HL-60 (cell line): ENCODE measurements around the gene ASTN2.

Source experiments
- DNase-seq, 2 experiments: peaks; one replicate each; pipeline ENCODE4 v3.0.0-alpha.2; 2010 to 2020; ENCODE audit warnings: low read depth in 1 of 2, low spot score in 1 of 2
- H3K27ac ChIP-seq: fragments of 250-450 bp; sonication (Bioruptor Pico); replicated peaks from 2 replicates; pipeline ENCODE4 v1.5.1; 2020; ENCODE audit warnings: mild to moderate bottlenecking, moderate library complexity
- H3K27me3 ChIP-seq: fragments of 250-450 bp; sonication (Bioruptor Pico); 2 replicates; pipeline ENCODE4 v1.5.1; 2021; ENCODE audit warnings: mild to moderate bottlenecking, moderate library complexity; ENCODE audit not compliant: insufficient read depth, poor library complexity, severe bottlenecking
- H3K4me3 ChIP-seq: replicated peaks from 2 replicates; pipeline ENCODE4 v1.5.1; 2011; ENCODE audit warnings: mild to moderate bottlenecking, control low read depth, low read length; ENCODE audit not compliant: insufficient read depth
- CTCF ChIP-seq: IDR thresholded peaks from one replicate; pipeline ENCODE4 v1.5.1; 2011; ENCODE audit warnings: low read length, control low read depth, inconsistent platforms; ENCODE audit not compliant: insufficient read depth
- GABPA ChIP-seq: IDR thresholded peaks from 2 replicates; pipeline ENCODE4 v1.6.1; 2012; ENCODE audit warnings: low read depth
- POLR2AphosphoS5 ChIP-seq: IDR thresholded peaks from 2 replicates; pipeline ENCODE4 v1.6.1; 2012; ENCODE audit warnings: low read depth
- SPI1 ChIP-seq: IDR thresholded peaks from 2 replicates; pipeline ENCODE4 v1.6.1; 2012; ENCODE audit warnings: low read depth, mild to moderate bottlenecking, borderline replicate concordance
- TF ChIP-seq, protein P1 (sequence below): IDR thresholded peaks from 2 replicates; pipeline ENCODE4 v1.6.1; 2012; ENCODE audit warnings: low read depth; ENCODE audit not compliant: insufficient replicate concordance

ASTN2 gene

DNA sequence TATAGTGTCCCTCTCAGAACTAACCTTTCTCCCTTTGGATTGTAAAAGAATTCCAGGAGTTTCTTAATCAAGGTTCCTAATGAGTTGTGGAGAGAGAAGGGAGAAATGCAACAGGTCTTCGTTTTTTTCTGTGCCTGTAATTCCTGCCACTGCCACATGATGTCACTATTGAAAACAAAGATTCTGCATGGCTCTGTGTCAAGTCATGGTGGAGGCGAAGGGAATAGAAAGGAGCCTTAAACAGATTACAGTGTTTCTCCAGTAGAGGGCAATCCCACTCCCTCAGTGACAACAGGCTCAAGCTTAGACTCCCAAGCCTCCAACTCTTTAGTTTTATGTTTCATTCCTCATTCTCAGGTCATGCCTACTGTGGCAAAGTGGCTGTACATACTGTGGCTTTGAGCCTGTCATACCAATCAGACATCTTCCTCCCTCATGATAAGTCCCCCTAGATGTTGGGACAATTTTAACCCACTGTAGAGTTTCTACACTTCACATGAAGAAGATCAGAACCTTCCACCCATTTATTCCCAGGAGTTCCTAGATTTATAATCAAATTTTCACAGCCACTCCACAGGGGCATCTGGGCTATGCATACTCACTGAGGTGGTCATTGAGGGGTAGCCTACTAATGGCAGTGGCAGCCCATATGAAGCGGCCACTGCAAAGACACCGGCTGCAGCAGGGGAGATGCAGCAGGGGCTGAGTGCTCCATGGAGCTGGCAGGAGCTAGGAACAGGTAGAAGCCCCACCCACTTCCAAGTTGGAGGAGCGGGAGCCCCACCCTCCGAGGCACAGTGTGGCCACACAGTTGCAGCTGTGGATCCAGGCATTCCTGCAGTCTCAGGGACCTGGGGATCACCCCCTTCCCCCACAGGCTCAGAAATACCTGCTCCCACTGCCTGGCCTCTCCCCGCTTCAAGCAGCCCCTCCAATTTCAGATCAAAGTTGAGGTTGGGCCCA, 825.2 kb downstream of the ASTN2 start:
- H3K27ac ChIP-seq, result no peak overlapping the region
- no peaks in the 10 kb centered on the region for H3K27me3 ChIP-seq
- TF ChIP-seq POLR2AphosphoS5 (no peak), CTCF (peak; percentile 65)
- DNase-seq, result peak; percentile 30 to 58
- no peak overlapping the region for H3K4me3 ChIP-seq

GRCh38 chr9:116587919-116588318, 826.9 kb downstream of the ASTN2 start:
- Histone ChIP-seq H3K4me3 (no peak overlapping the region), H3K27ac (no peak overlapping the region), H3K27me3 (no peaks in the 10 kb centered on the region)
- DNase-seq, result no peak
- TF ChIP-seq POLR2AphosphoS5 (no peak), SPI1 (no peak), GABPA (no peak), CTCF (no peak)
- TF ChIP-seq, protein P1, sequence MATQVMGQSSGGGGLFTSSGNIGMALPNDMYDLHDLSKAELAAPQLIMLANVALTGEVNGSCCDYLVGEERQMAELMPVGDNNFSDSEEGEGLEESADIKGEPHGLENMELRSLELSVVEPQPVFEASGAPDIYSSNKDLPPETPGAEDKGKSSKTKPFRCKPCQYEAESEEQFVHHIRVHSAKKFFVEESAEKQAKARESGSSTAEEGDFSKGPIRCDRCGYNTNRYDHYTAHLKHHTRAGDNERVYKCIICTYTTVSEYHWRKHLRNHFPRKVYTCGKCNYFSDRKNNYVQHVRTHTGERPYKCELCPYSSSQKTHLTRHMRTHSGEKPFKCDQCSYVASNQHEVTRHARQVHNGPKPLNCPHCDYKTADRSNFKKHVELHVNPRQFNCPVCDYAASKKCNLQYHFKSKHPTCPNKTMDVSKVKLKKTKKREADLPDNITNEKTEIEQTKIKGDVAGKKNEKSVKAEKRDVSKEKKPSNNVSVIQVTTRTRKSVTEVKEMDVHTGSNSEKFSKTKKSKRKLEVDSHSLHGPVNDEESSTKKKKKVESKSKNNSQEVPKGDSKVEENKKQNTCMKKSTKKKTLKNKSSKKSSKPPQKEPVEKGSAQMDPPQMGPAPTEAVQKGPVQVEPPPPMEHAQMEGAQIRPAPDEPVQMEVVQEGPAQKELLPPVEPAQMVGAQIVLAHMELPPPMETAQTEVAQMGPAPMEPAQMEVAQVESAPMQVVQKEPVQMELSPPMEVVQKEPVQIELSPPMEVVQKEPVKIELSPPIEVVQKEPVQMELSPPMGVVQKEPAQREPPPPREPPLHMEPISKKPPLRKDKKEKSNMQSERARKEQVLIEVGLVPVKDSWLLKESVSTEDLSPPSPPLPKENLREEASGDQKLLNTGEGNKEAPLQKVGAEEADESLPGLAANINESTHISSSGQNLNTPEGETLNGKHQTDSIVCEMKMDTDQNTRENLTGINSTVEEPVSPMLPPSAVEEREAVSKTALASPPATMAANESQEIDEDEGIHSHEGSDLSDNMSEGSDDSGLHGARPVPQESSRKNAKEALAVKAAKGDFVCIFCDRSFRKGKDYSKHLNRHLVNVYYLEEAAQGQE, result no peak

- TF ChIP-seq CTCF (no peak), POLR2AphosphoS5 (no peak), SPI1 (no peak), GABPA (no peak)
- TF ChIP-seq, protein P1, result no peak
- no peak overlapping the region for H3K4me3 ChIP-seq
These were observed 829.0 kb downstream of the ASTN2 start for GRCh38 chr9:116585896-116586295.

DNA sequence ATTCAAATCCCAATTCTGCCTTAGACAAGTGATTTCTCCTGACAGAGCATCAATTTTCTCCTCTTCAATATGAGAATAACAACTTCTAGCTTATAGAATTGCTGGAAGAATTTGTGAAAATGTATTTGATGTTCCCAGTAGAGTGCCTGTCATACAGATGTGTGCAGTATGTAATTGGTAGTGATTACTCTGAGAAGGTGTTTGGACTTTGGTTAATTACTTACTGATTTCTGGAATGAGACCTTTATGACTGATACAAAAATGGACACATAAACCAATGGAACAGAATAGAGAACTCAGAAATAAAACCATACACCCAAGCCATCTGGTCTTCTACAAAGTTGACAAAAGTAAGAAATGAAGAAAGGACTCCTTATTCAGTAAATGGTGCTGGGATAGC, 829.7 kb downstream of the ASTN2 start:
- no peaks in the 10 kb centered on the region for H3K27me3 ChIP-seq
- no peak overlapping the region for H3K27ac ChIP-seq
- DNase-seq, result no peak
- TF ChIP-seq POLR2AphosphoS5 (no peak), GABPA (no peak), CTCF (no peak)
- TF ChIP-seq, protein P1, result no peak
- H3K4me3 ChIP-seq, result no peak overlapping the region

More at GRCh38 chr9:116585896-116586295, 829.0 kb downstream of the ASTN2 start:
- DNase-seq, result no peak
- Histone ChIP-seq H3K27me3 (no peaks in the 10 kb centered on the region), H3K27ac (no peak overlapping the region)
